K562 (cell line): ENCODE measurements around the gene SLC9B1. TPM values are rescaled to one million over a fixed set of nuclear protein-coding genes. Genes with fewer than 3 reads are reported as not detected.

ENCODE experiments used
- ASH1L ChIP-seq: fragments of 450-650 bp; IDR thresholded peaks from 2 replicates; pipeline ENCODE4 v1.6.1; 2018; ENCODE audit warnings: borderline replicate concordance, mild to moderate bottlenecking, low read depth; ENCODE audit not compliant: partially characterized antibody
- CBFB ChIP-seq: sonication (generic); formaldehyde crosslinking; IDR thresholded peaks from 2 replicates; pipeline ENCODE4 v1.4.0; 2020; ENCODE audit warnings: mild to moderate bottlenecking, missing genetic modification reagents
- CBX3 ChIP-seq, 2 experiments: IDR thresholded peaks; 1 replicate in 1 of 2; 2 replicates in 1 of 2; pipeline ENCODE4 v1.6.1; 2012; ENCODE audit warnings: inconsistent platforms in 2 of 2, low read length in 2 of 2, borderline replicate concordance in 1 of 2, control low read depth in 1 of 2
- HCFC1 ChIP-seq: IDR thresholded peaks from 2 replicates; pipeline ENCODE4 v1.6.1; 2012; ENCODE audit warnings: low read depth, low read length, improper control_type of control experiment
- KDM5B ChIP-seq: fragments of 200-600 bp; sonication (generic); IDR thresholded peaks from 2 replicates; pipeline ENCODE4 v1.6.1; 2012; ENCODE audit warnings: low read depth, mild to moderate bottlenecking, moderate library complexity, low read length, control low read depth, inconsistent platforms; ENCODE audit not compliant: insufficient replicate concordance
- NEUROD1 ChIP-seq: fragments of 150-350 bp; IDR thresholded peaks from 2 replicates; pipeline ENCODE4 v1.6.1; 2014; ENCODE audit warnings: borderline replicate concordance, low read length, low read depth; ENCODE audit not compliant: partially characterized antibody
- RBM25 ChIP-seq: fragments of 200-400 bp; formaldehyde crosslinking; IDR thresholded peaks from 2 replicates; pipeline ENCODE4 v1.6.1; 2018; ENCODE audit warnings: low read length, low read depth, moderate library complexity; ENCODE audit not compliant: severe bottlenecking
- RCOR1 ChIP-seq, 2 experiments: IDR thresholded peaks; 2 replicates each; pipeline ENCODE4 v1.6.1; 2012; ENCODE audit warnings: low read depth in 2 of 2, low read length in 2 of 2, borderline replicate concordance in 1 of 2, improper control_type of control experiment in 1 of 2
- RFX5 ChIP-seq: IDR thresholded peaks from 2 replicates; pipeline ENCODE4 v1.6.1; 2011; ENCODE audit warnings: low read depth, mild to moderate bottlenecking, improper control_type of control experiment, low read length
- SAP30 ChIP-seq: fragments of 200-600 bp; sonication (generic); IDR thresholded peaks from 2 replicates; pipeline ENCODE4 v1.6.1; 2012; ENCODE audit warnings: borderline replicate concordance, low read depth, mild to moderate bottlenecking, moderate library complexity, low read length, control low read depth, inconsistent platforms; ENCODE audit not compliant: insufficient read depth, poor library complexity, severe bottlenecking
- ZEB2 ChIP-seq: fragments of 450-650 bp; IDR thresholded peaks from 2 replicates; pipeline ENCODE4 v1.6.1; 2016
- ZNF146 ChIP-seq: IDR thresholded peaks from one replicate; pipeline ENCODE4 v1.6.1; 2018; ENCODE audit warnings: missing compliant biosample characterization; ENCODE audit not compliant: unreplicated experiment
- ZNF224 ChIP-seq: sonication (generic); formaldehyde crosslinking; IDR thresholded peaks from 2 replicates; pipeline ENCODE4 v1.8.0; 2022; ENCODE audit warnings: mild to moderate bottlenecking, missing genetic modification reagents
- polyA plus RNA-seq, 8 experiments: library from polyadenylated mRNA; depleted of rRNA in 4 of 8; stranded (reverse) in 5 of 8; unstranded in 3 of 8; fragments of >200 nt; fragmentation: Nextera tagmentation in 2 of 8; fragmentation: Illumina TruSeq in 1 of 8; extraction: Ambion mirVana in 2 of 8; extraction: Trizol in 1 of 8; gene quantifications; 2 replicates each; pipeline versions ENCODE4 v1.2.1 to v1.2.3, GENCODE V29; 2011 to 2014; ENCODE audit warnings: inconsistent platforms in 1 of 8, missing spikeins in 1 of 8
- total RNA-seq, 7 experiments: library from RNA; depleted of rRNA in 6 of 7; stranded (reverse); fragments of >200 nt in 6 of 7; fragmentation: Illumina TruSeq in 2 of 7; extraction: Trizol in 2 of 7; gene quantifications; 2 replicates each; pipeline versions ENCODE4 v1.2.1 to v1.2.3, GENCODE V29; 2011 to 2021; ENCODE audit warnings: low replicate concordance in 1 of 7
- TF ChIP-seq, protein P1 (sequence below): sonication (generic); formaldehyde crosslinking; IDR thresholded peaks from 2 replicates; pipeline ENCODE4 v1.4.0; 2020; ENCODE audit warnings: mild to moderate bottlenecking, missing genetic modification reagents
- TF ChIP-seq, protein P2 (sequence below): sonication (generic); formaldehyde crosslinking; IDR thresholded peaks from 2 replicates; pipeline ENCODE4 v1.8.1; 2022; ENCODE audit warnings: missing genetic modification reagents
- TF ChIP-seq, protein P3 (sequence below), 3 experiments: fragments of 200-800 bp in 1 of 3; sonication (Bioruptor generic) in 1 of 3; sonication (generic) in 1 of 3; formaldehyde crosslinking in 1 of 3; IDR thresholded peaks; 2 replicates each; pipeline versions ENCODE4 v1.6.1 to v1.8.0; 2016 to 2022; ENCODE audit warnings: mild to moderate bottlenecking in 2 of 3, missing compliant biosample characterization in 2 of 3, missing genetic modification characterization in 2 of 3, missing genetic modification reagents in 1 of 3
- TF ChIP-seq, protein P4 (sequence below): sonication (generic); formaldehyde crosslinking; IDR thresholded peaks from 2 replicates; pipeline ENCODE4 v1.5.0; 2020; ENCODE audit warnings: missing genetic modification reagents
- TF ChIP-seq, protein P5 (sequence below): fragments of 450-650 bp; formaldehyde crosslinking; IDR thresholded peaks from 2 replicates; pipeline ENCODE4 v1.4.0; 2020; ENCODE audit warnings: mild to moderate bottlenecking, mixed read lengths

SLC9B1 gene
- total and polyA plus RNA-seq, 9 of the 15 experiments (the other 6 are each of a cell fraction or from before 2014, with no cell fraction given): 0.21 to 1.3 (median 0.51) TPM

DNA sequence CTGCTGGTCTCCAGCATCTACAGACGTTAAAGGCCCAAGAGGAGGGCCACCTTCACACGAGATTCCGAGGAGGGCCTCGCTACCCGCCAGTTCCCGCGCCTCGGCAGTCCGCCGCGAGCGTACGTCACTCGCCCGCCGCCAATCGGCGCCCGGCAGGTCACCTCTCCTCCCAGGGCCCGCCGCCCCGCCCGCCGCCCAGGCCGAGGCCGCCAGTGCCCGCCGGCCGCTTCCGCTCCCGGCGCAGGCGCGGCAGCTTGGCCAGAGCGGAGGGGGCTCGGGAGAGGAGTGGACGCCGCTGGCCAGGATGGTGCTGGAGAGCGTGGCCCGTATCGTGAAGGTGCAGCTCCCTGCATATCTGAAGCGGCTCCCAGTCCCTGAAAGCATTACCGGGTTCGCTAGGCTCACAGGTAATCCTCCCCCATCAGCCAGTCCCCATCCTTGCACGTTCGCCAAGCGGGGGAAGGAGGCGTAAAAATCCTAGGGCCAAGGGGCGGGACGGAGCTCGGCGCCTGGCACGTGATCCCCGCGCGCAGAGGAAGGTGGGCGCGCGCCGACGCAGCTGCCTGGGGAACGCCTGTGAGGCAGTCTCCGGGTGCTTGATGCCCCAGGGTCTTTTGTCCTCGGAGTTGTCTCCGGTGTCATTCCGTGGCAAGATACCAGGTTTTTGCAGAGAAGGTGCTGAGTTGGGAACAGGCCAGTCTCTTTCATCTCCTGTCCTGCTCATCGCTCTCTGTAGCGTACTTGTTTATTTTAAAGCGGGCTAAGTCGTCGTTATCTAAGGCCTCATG, 150.5 kb downstream of the SLC9B1 start, which contains the start of gene CISD2 (continued):
- TF ChIP-seq CBFB (CRISPR knock-in tag): 0 out of 2 replicates have a peak, but pooled peaks have one; percentile 36
- peak; percentile 52; the same call in 1 of the 2 replicates for TF ChIP-seq ZEB2
- TF ChIP-seq, protein P1, sequence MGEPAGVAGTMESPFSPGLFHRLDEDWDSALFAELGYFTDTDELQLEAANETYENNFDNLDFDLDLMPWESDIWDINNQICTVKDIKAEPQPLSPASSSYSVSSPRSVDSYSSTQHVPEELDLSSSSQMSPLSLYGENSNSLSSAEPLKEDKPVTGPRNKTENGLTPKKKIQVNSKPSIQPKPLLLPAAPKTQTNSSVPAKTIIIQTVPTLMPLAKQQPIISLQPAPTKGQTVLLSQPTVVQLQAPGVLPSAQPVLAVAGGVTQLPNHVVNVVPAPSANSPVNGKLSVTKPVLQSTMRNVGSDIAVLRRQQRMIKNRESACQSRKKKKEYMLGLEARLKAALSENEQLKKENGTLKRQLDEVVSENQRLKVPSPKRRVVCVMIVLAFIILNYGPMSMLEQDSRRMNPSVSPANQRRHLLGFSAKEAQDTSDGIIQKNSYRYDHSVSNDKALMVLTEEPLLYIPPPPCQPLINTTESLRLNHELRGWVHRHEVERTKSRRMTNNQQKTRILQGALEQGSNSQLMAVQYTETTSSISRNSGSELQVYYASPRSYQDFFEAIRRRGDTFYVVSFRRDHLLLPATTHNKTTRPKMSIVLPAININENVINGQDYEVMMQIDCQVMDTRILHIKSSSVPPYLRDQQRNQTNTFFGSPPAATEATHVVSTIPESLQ: peak; percentile 93; the same call in 1 of the 2 replicates
- TF ChIP-seq, protein P2, sequence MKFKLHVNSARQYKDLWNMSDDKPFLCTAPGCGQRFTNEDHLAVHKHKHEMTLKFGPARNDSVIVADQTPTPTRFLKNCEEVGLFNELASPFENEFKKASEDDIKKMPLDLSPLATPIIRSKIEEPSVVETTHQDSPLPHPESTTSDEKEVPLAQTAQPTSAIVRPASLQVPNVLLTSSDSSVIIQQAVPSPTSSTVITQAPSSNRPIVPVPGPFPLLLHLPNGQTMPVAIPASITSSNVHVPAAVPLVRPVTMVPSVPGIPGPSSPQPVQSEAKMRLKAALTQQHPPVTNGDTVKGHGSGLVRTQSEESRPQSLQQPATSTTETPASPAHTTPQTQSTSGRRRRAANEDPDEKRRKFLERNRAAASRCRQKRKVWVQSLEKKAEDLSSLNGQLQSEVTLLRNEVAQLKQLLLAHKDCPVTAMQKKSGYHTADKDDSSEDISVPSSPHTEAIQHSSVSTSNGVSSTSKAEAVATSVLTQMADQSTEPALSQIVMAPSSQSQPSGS: no peak
- TF ChIP-seq ASH1L: no peak
- peak; percentile 23 for TF ChIP-seq NEUROD1
- TF ChIP-seq, protein P3, sequence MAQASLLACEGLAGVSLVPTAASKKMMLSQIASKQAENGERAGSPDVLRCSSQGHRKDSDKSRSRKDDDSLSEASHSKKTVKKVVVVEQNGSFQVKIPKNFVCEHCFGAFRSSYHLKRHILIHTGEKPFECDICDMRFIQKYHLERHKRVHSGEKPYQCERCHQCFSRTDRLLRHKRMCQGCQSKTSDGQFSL (CRISPR knock-in tag; IDR thresholded peaks at IDR 0.05): peak; percentile 30; the same call in 1 of the 2 replicates
- TF ChIP-seq, protein P3 (tag; IDR thresholded peaks at IDR 0.05): no peak
- no peak for TF ChIP-seq ZNF224 (CRISPR knock-in tag)
- TF ChIP-seq SAP30: peak; percentile 67
- TF ChIP-seq HCFC1: 0 out of 2 replicates have a peak, but pooled peaks have one; percentile 15
- TF ChIP-seq KDM5B: peak; percentile 96
- TF ChIP-seq RCOR1 (IDR thresholded peaks at IDR 0.05; ENCODE audit: borderline replicate concordance in 1 of 2, low read depth in 2 of 2, low read length in 2 of 2): peak in 1 of 2 experiments; percentile 29; a peak in 2 of 4 replicates
- TF ChIP-seq, protein P4, sequence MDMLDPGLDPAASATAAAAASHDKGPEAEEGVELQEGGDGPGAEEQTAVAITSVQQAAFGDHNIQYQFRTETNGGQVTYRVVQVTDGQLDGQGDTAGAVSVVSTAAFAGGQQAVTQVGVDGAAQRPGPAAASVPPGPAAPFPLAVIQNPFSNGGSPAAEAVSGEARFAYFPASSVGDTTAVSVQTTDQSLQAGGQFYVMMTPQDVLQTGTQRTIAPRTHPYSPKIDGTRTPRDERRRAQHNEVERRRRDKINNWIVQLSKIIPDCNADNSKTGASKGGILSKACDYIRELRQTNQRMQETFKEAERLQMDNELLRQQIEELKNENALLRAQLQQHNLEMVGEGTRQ (CRISPR knock-in tag): peak; percentile 95
- peak; percentile 31 for TF ChIP-seq RBM25
- TF ChIP-seq CBX3 (IDR thresholded peaks at IDR 0.05; ENCODE audit: borderline replicate concordance in 1 of 2, low read length in 2 of 2): peak in 1 of 2 experiments; percentile 67; a peak in 1 of 3 replicates
- TF ChIP-seq, protein P5, sequence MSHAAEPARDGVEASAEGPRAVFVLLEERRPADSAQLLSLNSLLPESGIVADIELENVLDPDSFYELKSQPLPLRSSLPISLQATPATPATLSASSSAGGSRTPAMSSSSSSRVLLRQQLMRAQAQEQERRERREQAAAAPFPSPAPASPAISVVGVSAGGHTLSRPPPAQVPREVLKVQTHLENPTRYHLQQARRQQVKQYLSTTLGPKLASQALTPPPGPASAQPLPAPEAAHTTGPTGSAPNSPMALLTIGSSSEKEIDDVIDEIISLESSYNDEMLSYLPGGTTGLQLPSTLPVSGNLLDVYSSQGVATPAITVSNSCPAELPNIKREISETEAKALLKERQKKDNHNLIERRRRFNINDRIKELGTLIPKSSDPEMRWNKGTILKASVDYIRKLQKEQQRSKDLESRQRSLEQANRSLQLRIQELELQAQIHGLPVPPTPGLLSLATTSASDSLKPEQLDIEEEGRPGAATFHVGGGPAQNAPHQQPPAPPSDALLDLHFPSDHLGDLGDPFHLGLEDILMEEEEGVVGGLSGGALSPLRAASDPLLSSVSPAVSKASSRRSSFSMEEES (CRISPR knock-in tag): peak; percentile 83
- 0 out of 2 replicates have a peak, but pooled peaks have one; percentile 9 for TF ChIP-seq RFX5
- peak; percentile 31 for TF ChIP-seq ZNF146 (CRISPR knock-in tag)
